GM19372 (cell line): ENCODE data around the gene NAA10.
A peak's percentile ranks its signal among the peaks of the same experiment; 100 is the strongest.

ENCODE experiments used
- ATAC-seq: cut with Tn5 transposase; IDR thresholded peaks from one replicate; pipeline ENCODE4 v1.9.1; 2021; ENCODE audit warnings: mild to moderate bottlenecking, low read depth, moderate library complexity; ENCODE audit not compliant: unreplicated experiment

NAA10 gene

GRCh38 chrX:153950127-153950526 is 15.3 kb upstream of the NAA10 start:
- no peak for ATAC-seq

- ATAC-seq, result no peak
These were observed 14.3 kb upstream of the NAA10 start for GRCh38 chrX:153948847-153949805.

GRCh38 chrX:153948002-153948466 is 13.2 kb upstream of the NAA10 start:
- ATAC-seq, result no peak

GRCh38 chrX:153947009-153947769 is 12.4 kb upstream of the NAA10 start:
- no peak for ATAC-seq

GRCh38 chrX:153945956-153946943 is 11.4 kb upstream of the NAA10 start:
- ATAC-seq, result no peak

- no peak for ATAC-seq
These were observed 9.9 kb upstream of the NAA10 start for GRCh38 chrX:153944800-153945150.

GRCh38 chrX:153944140-153944799 is 9.4 kb upstream of the NAA10 start, which contains the start of gene RENBP:
Gene RENBP (minus strand): TSS chrX:153944643. CDS start chrX:153944610, 33 bp downstream.
- ATAC-seq, result no peak

- ATAC-seq, result no peak
These were observed 6.8 kb upstream of the NAA10 start for GRCh38 chrX:153941336-153942252.

GRCh38 chrX:153939573-153939972 is 4.7 kb upstream of the NAA10 start:
- no peak for ATAC-seq

GRCh38 chrX:153938226-153938786 is 3.5 kb upstream of the NAA10 start:
- ATAC-seq, result no peak

GRCh38 chrX:153937056-153937455 is 2.2 kb upstream of the NAA10 start:
- no peak for ATAC-seq

GRCh38 chrX:153935326-153935851 is 552 bp upstream of the NAA10 start:
- peak; percentile 18 for ATAC-seq

- ATAC-seq, result no peak
These were observed 582 bp downstream of the NAA10 start for GRCh38 chrX:153934148-153934761.

- ATAC-seq, result no peak
These were observed 1.1 kb downstream of the NAA10 start for GRCh38 chrX:153933748-153934147.

- ATAC-seq, result no peak
These were observed 2.5 kb downstream of the NAA10 start for GRCh38 chrX:153932220-153932915.

- ATAC-seq, result no peak
These were observed 3.1 kb downstream of the NAA10 start for GRCh38 chrX:153931748-153932147.

- ATAC-seq, result no peak
These were observed 3.7 kb downstream of the NAA10 start for GRCh38 chrX:153931151-153931550.
